Esophagus muscularis mucosa (tissue), 4 donors: ENCODE data around the gene ENTREP1. TPM values are rescaled to one million over a fixed set of nuclear protein-coding genes. Genes with fewer than 3 reads are reported as not detected.

Experiments used
- total RNA-seq, 4 donors: library from RNA; depleted of rRNA; stranded (reverse); fragments of >200 nt; gene quantifications; one replicate each; pipeline versions ENCODE4 v1.1.0 to v1.2.1, GENCODE V29; 2016

The ENTREP1 gene
- total RNA-seq, 4 donors from 2014 or later = 16.2 to 30.2 (median 20.4) TPM

Other genes starting within 250 kb of the ENTREP1 start
- gene TJP2, start 150.9 kb upstream of the ENTREP1 start, total RNA-seq = 100 to 1,000 TPM; 101 to 172 (median 125) TPM